AG20443 (cell line): ENCODE data around the gene ESPNL.

Experiments used
- DNase-seq: peaks from one replicate; pipeline ENCODE4 v3.0.0; 2012; ENCODE audit warnings: low spot score, mixed read lengths

ESPNL gene

DNA sequence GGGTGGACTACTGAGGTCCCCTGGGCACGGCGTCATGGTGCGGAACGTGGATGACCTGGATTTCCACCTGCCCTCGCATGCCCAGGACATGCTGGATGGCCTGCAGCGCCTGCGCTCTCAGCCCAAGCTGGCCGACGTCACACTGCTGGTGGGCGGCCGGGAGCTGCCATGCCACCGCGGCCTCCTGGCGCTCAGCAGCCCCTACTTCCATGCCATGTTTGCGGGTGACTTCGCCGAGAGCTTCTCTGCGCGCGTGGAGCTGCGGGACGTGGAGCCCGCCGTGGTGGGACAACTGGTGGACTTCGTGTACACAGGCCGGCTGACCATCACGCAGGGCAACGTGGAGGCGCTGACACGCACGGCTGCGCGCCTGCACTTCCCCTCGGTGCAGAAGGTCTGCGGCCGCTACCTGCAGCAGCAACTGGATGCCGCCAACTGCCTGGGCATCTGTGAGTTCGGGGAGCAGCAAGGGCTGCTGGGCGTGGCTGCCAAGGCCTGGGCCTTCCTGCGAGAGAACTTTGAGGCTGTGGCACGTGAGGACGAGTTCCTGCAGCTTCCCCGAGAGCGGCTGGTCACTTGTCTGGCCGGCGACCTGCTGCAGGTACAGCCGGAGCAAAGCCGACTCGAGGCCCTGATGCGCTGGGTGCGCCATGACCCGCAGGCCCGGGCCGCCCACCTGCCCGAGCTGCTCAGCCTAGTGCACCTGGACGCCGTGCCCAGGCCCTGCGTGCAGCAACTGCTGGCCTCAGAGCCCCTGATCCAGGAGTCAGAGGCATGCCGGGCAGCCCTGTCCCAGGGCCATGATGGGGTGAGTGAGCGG is 40.8 kb downstream of the ESPNL start:
- DNase-seq, result no peak

DNA sequence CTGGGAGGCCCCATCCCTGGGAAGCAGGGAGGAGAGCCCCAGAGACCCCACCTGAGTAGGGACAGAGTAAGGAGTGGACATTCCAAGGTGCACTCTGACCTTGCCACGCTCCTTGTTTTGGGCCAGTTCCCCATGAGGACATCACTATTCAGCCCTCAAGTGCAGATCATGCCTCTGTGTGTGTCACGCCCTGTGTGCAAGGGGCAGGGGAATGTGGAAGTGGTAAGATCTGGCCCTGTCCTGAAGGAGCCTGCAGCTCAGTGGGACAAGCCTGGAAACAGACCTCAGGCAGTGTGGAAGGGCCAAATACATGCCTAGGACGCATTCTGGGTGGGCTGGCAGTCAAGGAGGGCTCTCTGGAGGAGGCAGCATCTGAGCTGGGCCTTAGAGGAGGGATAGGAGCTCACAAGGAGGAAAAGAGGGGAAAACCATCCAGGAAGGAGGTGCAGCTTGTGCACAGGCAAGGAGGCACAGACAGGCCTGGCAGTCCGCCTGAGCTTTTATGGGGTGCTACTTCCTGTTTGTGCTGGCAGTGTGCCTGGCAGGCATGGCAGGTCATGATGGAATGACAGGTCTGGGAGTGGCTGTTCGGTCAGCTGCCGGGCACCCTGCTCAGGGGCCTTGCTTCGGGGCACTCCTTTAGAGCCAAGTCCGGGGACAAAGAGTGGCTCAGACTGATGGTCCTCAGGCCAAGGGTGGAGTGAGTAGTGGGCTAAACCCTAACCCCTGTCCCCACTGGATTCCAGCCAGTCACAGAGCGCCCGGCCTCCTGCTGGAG is 41.6 kb downstream of the ESPNL start:
- DNase-seq, result peak; percentile 40

GRCh38 chr2:238142382-238143205 is 42.5 kb downstream of the ESPNL start:
- no peak for DNase-seq

GRCh38 chr2:238143239-238143951 is 43.3 kb downstream of the ESPNL start:
- peak; percentile 83 for DNase-seq

DNA sequence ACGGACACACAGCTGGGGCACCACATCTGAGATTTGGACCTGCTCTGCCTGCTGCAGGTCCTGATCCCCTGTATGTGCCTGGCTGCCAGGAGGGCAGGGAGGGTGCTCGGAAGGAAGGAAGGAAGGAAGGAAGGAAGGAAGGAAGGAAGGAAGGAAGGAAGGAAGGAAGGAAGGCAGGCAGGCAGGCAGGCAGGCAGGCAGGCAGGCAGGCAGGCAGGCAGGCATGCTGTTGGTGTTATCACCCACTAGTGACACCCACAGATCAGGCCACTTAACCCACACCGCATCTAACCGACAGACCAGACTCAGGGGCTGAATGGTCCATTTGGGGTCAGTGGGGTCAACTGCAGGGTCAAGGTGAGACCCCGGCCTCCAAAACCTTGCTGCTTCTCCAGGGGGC is 44.1 kb downstream of the ESPNL start:
- DNase-seq, result no peak

DNA sequence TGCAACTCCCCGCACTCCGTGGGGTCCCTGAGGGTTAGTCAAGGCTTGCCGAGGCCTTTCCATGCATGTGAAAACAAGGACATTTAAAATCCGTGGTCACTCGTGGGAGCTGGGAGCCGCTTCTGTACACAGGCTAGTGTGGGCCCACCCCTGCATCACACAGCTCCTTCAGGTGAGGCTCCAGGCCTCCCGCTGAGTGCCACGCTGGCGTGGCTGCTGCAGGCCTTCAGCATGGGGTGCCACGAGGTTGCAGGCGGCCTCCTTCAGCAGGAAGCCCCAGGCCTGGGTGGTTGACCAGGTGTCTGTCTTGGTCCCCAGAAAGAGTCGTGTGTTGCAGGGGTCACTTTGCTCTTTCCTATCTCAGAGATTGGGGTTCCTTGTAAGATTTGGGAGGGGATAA is 44.9 kb downstream of the ESPNL start:
- no peak for DNase-seq

DNA sequence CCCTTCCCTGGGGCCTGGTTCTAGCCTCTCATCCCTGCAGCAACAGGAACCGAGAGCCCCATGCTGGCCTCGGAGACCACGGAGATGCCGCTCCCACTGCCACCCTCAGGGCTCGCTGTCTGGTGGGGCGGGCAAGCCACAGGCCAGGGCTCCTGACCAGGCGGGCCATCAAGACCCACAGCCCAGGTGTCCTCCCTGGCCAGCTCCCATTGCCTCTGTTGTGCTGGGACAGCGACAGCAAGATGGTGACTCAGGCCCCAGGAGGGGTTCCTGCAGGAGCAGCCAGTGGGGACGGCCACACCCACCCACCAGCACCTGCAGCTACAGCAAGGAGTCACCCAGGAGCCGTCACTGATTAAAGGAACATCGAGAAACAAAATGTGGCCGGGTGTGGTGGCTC is 45.7 kb downstream of the ESPNL start:
- no peak for DNase-seq

DNA sequence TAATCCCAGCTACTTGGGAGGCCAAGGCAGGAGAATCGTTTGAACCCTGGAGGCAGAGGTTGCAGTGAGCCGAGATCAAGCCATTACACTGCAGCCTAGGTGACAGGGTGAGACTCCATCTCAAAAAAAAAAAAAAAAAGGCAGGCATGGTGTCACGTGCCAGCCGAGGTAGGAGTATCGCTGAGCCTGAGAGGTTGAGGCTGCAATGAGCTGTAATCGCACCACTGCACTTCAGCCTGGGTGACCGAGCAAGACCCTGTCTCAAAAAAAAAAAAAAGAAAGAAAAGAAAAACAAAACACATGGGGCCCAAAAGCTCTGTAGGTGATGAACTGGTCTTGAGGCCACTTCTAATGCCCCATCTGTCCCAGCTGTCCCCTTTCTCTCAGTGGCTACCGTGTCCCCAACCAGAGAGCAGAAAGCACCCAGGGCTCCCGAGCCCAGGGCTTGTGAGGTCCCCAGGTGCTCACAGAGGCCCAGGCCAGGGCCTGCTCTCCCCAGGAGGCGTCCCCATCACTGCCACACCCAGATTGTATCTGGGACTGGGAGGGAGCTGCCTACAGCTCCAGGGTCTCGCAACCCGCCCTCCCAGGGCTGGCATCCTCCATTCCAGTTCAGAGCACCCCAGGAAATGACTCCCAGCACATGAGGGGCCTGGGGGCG is 46.9 kb downstream of the ESPNL start:
- no peak for DNase-seq

DNA sequence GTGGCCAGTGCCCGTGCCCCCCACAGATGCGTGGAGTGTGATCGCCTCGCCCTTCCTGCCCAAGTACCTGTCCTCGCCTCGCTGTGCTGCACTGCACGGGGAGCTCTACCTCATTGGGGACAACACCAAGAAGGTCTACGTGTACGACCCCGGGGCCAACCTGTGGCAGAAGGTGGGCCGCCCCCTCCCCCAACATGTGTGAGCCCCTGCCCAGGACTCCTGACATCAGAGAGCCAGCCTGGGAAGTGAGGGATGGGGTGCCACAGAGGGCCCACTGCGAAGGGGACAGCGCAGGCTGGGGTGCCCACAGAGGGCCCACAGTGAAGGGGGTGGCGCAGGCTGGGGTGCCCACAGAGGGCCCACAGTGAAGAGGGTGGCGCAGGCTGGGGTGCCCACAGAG is 48.8 kb downstream of the ESPNL start:
- no peak for DNase-seq

DNA sequence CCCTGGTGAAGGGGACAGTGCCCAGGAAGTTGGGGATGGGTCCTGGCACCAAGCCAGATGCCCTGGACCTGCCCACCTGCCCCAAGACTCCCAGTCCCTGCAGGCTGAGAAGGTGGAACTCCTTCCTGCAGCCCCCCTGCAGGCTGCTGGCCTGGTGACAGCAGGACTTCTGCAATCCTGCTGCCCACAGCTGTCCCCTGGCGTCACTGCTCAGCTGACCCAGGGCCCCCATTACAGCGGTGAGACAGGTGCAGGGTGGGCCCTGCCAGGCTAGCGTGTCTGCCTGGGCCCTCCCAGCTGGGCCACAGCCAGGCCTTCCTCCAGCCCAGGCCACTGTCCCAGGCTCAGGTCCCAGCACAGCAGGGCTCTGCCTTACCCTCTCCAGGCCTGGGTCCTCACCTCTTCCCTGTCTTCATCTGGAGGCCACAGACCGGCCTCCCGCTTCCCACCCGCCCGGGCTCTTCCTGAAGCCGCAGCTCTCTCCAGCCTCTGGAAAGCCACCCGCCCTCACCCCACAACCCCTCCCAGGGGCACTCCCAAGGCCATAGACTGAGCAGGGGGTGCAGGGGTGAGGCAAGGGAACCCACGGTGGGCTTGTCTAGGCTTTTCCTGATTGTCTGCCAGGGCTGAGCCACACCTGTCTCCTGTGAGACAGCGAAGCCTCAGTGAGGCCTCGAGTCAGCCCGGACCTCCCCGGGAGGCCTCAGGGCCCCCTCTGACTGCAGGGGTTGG is 49.9 kb downstream of the ESPNL start:
- DNase-seq, result no peak

- DNase-seq, result no peak
Observed at GRCh38 chr2:238150686-238151085, 50.5 kb downstream of the ESPNL start.

- DNase-seq, result no peak
Observed at GRCh38 chr2:238151205-238151604, 51.1 kb downstream of the ESPNL start.

DNA sequence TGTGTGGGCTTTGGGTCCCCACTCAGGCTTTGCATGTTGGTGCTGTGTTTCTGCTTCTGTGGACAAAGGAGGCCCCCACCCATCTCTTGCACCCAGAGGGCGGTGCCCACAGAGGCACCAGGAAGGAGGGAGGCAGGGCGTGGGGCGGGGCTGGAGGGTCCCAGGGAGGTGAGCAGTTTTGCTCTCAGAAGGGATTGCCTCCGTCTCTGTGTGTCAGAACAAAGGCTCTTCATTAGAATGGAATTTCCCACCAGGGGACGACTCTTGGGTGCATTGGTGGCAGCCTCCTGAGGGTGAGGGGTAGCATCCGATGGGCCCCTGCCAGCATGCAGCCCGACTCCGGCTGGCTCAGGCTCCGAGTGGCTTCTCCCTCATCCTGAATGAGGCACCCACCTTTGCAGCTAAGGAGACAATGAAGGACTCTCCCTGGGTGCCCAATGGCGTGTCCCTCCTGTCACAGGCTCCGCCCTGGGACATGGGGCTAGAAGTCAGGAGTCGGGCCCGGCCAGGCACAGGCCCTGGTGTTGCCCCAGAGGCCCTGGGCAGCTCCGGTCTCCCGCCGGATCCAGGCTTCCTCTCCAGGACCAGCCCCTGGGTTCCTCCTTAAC is 51.6 kb downstream of the ESPNL start:
- DNase-seq, result no peak

- DNase-seq, result no peak
Observed at GRCh38 chr2:238152771-238153688, 52.9 kb downstream of the ESPNL start.

- no peak for DNase-seq
Observed at GRCh38 chr2:238154570-238154969, 54.4 kb downstream of the ESPNL start.

- DNase-seq, result no peak
Observed at GRCh38 chr2:238155051-238155760, 55.1 kb downstream of the ESPNL start.

GRCh38 chr2:238155761-238156694 is 55.9 kb downstream of the ESPNL start:
- DNase-seq, result no peak
